ENCODE results near the gene KCND3.

The KCND3 gene

GRCh38 chr1:111908011-111908621, 81.4 kb downstream of the KCND3 start:
- no peak for DNase-seq

- no peak for DNase-seq
Observed at GRCh38 chr1:111907321-111907720, 82.1 kb downstream of the KCND3 start.

DNA sequence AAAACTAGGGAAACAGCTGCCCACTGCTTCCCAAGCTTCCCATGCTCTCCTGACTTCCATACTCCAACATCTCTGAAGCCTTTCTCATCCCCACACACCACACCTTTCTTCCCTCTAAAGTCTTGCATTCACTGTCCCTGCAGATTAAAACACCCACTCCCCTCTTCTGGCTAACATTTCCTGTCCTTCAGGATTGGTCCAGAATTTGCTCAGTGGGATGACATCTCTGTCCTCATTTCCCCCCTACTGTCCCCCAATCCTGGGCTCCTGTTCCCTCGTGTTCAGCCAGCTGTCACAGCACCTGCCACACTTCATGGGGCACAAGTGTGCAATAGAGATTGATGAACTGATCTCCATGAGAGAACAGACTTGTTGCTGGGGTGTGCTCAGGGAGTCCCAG, 82.7 kb downstream of the KCND3 start:
- no peak for DNase-seq

DNA sequence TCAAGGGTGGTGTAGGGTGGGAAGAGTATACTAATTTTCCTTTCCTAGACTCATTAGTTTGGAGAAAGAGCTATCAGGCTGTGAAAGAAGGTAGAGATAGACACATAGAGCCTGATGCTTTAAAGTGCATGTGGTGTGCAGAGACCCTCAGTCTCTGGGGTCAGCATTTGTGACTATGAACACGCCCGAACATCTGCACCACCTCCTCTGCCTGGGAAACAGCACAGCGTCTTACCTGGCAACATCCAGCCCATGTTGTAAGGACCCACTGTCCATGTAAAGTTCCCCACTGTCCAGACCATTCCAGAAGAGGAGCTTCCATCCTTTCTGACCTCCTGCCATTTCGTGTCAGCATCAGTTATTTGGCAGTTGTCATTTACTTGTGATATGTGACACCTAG, 83.4 kb downstream of the KCND3 start:
- DNase-seq = no peak

GRCh38 chr1:111904478-111905218, 84.8 kb downstream of the KCND3 start:
- no peak for DNase-seq

- DNase-seq = no peak
Observed at GRCh38 chr1:111903871-111904449, 85.5 kb downstream of the KCND3 start.

DNA sequence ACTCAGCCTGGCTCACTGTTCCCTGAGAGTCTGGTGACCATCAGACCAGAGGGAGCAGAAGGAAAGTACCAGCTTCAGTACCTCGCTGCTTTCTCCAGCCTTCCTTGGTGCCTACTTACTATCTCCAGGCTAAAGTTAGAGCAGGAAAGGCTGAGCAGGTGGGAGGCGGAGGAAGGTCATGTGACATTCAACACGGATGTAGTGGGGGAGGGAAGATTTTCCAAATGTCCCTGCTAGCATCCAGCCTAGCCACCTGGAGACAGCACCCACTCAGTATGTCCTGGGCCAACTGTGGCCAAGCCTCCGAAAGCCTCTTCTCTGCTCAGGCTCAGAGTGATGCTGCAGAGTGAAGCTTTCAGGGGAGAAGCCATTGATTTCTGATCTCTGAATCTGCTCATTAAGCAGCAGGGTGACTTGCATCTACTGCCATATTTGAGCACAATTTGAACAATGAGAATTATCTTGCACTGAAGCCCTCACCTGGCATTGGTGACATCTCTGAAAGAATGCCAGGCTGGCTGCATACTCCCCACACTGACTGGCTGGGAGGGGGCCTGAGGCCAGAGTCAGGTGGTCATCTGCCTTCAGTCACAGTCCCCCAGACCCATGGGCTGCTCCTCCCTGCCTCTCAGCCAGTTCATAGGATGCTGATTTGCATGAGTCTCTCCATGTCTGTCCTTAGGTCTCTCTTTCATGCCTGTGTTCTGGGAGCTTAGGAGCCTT, 86.2 kb downstream of the KCND3 start:
- no peak for DNase-seq

DNA sequence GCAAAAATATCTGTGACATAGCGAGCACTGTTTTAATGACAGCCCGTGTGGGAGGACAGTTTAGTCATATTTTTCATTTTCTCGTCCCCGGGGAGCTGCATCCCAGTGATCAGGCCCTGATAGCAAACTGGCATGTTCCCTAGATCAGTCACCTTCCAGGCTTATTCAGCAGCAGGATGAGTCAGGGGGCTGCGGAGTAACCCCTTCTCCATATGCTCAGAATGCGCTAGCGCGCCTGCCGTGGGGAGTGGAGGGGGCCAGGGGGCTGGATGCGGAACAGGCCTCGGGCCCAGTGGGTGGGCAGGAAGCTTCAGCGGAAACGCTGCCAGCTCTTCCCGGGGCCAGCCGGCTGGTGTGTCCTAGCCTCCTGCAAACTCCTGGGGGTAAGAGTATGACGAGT, 94.0 kb downstream of the KCND3 start:
- DNase-seq = no peak

- DNase-seq = no peak
Observed at GRCh38 chr1:111895017-111895416, 94.5 kb downstream of the KCND3 start.

- no peak for DNase-seq
Observed at GRCh38 chr1:111894497-111894896, 95.0 kb downstream of the KCND3 start.

GRCh38 chr1:111891566-111891965, 97.9 kb downstream of the KCND3 start:
- no peak for DNase-seq

- no peak for DNase-seq
Observed at GRCh38 chr1:111888740-111889376, 100.6 kb downstream of the KCND3 start.

- DNase-seq = no peak
Observed at GRCh38 chr1:111887875-111888274, 101.6 kb downstream of the KCND3 start.

GRCh38 chr1:111887385-111887784, 102.1 kb downstream of the KCND3 start:
- DNase-seq = no peak

- DNase-seq = no peak
Observed at GRCh38 chr1:111886741-111887140, 102.7 kb downstream of the KCND3 start.

DNA sequence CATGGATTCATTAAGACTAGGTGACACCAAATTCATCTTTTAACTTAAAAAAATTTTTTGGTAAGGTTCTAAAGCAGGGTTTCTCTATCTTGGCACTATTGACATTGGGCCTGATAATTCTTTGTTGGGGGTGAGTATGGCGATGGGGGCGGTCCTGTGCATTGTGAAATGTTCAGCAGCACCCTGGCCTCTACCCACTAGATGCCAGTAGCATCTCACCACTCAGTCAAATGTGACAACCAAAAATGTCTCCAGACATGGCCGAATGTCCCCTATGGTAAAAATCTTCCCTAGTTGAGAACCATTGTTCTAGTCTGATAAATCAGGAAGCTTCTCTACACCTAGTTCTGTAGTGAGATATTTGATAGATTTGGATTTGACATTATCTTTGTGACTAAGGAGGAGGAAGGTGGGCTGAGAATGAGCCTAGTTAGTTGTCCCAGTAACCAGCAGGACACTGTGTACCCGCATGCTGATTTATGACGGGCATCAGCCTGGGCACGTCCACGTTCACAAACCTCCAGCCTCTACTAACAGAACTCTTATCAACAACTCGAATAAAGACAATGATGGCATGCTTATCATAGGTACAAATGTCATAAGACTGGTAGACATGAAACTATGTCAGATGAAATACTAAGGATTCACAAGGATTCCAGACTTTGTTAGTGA, 104.6 kb downstream of the KCND3 start:
- no peak for DNase-seq

DNA sequence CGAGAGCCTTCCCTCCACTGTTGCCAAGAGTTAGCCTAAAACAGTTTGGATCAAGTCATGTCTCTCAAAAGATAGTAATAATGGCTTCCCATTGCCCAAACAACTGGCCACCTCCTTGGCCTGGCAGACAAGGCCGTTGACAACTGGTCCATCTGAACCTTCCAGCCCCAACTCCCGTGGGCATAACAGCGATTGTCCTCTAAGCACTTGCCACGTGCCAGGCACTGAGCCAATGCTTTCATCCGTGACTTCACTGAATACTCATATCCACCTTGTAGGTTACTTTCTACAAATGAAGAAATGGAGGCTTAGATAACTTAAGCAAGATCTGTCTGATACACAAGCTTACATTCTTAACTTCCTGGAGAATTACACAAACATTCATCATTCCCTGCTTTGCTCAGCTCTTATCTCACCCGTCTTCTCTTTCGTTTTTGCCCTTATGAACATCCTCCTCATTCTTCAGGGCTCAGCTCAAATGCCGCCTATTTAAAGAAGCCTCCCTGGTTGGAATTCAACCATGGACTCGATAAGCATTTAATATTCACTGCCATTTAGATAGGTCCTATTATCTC, 106.4 kb downstream of the KCND3 start:
- no peak for DNase-seq

DNA sequence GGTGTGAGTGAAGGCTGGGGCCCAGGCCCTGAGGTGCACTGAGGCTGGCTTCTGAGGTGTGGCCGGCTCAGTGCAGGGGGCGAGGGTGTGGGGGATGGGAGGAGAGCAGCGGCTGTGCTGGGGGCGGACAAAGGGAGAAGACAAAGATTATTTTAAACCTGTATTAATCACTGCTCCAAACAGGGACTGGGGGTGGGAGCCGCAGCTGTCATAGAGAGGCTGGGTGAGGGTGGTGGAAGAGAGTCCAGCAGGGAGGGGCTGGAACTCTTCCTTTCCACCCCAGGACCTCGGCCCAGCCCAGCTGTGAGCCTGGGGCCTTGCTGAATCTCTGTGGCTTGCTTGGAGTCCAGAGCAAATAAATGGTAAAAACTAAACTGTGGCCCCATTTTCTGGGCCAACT, 106.9 kb downstream of the KCND3 start:
- no peak for DNase-seq

DNA sequence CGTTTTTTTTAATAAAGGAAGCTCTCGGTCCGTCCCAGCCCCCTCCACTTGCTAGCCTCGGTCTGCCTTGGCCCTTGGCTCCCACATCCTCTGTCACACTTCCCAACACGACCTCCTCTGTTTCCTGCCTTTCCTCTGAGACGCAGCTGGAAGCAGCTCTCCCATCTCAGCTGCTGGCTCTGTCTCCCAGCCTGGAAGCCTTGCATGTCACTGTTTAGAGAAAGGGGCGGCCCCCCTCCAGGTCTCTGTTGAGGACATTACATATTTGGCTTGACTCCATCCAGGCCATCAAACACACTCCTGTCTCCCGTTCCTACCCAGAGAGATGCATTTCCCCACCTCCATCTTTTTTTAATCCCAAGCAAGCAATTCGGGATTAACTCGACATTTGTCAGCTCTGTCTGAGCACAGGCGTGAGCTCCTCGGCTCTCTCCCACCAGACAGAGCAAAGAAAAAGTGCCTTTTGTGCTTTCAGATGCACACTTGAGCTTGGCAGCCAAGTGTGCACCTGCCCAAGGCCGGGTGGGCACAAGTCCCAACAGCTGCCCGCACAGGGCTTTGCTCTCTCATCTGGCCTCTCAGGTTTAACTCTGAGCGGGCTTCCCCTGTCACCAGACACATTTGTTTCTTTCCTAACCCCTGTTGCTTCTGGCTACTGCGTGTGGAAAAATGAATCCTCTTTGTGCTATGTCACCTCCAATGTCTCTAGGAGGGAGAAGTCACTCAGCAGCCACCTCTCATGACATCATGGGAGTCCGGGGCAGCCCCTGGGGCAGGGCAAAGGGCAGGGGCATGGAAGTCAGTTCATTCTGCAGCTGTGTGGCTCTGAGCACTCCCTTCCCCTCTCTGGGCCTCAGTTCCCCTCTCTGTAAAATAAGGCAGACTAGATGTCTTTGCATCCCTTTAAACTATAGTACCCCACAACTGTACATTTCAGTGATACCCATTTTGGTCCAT, 108.3 kb downstream of the KCND3 start:
- no peak for DNase-seq

DNA sequence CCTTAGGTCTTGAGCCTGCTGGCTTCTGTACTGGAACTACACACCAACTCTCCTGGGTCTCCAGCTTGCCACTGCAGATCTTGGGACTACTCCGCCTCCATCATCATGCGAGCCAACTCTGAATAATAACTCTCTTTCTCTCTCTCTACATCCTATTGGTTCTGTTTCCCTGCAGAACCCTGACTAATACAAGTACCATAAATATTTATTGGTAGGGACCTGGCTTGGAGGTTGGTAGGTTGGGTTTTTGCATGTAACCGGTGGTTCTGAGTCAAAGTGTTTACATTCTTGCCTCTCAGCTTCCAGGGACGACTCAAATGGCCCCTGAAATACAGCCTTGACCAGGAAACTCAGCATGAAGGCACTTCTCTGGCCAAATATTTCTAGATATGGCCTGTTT, 110.4 kb downstream of the KCND3 start:
- DNase-seq = no peak

DNA sequence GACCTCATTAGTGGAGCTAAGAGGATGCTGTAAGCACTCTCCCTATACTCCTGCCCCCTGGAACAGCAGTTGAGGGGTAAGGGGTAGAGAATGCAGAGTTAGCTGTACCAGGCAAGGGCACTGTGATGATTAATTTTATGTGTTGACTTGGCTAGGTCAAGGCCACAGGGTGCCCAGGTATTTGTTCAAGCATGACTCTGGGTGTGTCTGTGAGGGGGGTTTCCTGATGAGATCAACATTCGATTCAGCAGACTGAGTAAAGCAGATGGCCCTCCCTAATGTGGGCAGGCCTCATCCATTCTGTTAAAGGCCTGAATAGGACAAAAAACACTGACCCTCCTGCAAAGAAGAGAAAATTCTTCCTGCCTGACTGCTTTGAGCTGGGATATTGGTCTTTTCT, 110.8 kb downstream of the KCND3 start:
- no peak for DNase-seq
